ENCODE data around the gene SUSD4.
"Not testable (repeated sequence)": the region's sequence is repeated elsewhere in the genome, so short reads cannot be mapped to it uniquely, and the experiment has no call there.

The SUSD4 gene

GRCh38 chr1:223288826-223289225, 75.2 kb downstream of the SUSD4 start:
- no peak for DNase-seq

- DNase-seq = no peak
These were observed 78.5 kb downstream of the SUSD4 start for GRCh38 chr1:223285452-223285851.

DNA sequence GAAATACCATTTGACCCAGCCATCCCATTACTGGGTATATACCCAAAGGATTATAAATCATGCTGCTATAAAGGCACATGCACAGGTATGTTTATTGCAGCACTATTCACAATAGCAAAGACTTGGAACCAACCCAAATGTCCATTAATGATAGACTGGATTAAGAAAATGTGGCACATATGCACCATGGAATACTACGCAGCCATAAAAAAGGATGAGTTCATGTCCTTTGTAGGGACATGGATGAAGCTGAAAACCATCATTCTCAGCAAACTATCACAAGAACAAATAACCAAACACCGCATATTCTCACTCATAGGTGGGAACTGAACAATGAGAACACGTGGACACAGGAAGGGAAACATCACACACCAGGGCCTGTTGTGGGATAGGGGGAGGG, 80.3 kb downstream of the SUSD4 start:
- not testable (repeated sequence) for DNase-seq

- DNase-seq = not testable (repeated sequence)
These were observed 85.7 kb downstream of the SUSD4 start for GRCh38 chr1:223278311-223278710.

DNA sequence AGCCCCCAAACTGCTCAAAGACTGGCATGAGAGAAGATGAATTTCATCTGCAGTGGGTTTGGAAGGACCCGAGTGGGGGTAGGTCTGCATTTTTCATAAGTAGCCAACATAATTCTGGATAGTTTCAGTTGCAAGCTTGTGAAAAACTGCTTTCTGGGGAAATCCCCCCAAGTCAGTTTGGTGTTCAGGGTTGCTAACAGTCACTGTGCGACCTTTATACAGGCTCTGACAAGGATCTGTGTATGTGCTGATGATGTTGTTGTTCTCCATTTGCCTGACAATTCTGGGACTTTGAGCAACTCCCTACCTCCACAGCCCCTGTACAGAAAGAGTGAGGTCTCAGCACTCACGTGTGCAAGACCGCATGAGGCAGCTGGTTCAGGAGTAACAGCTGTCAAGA, 87.9 kb downstream of the SUSD4 start:
- no peak for DNase-seq

DNA sequence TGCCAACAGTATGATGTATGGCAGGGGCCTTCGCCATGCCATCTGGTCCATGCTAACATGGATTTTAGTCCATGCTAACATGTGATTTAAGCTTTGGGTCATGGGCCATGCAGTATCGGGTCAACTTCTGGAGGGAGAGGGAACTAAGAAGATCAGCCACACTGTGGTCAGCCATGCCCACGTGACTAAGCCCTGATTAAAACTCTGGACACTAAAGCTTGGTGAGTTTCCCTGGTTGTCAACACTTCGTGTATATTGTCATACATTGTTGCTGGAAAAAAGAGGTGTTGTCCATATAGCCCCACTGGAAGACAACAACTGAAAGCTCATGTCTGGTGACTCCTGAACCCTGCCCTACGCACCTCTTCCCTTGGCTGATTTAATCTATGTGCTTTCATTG, 90.5 kb downstream of the SUSD4 start:
- no peak for DNase-seq

- no peak for DNase-seq
These were observed 92.7 kb downstream of the SUSD4 start for GRCh38 chr1:223271085-223271781.

- no peak for DNase-seq
These were observed 93.8 kb downstream of the SUSD4 start for GRCh38 chr1:223270155-223270554.

GRCh38 chr1:223269006-223269405, 95.0 kb downstream of the SUSD4 start:
- DNase-seq = no peak

DNA sequence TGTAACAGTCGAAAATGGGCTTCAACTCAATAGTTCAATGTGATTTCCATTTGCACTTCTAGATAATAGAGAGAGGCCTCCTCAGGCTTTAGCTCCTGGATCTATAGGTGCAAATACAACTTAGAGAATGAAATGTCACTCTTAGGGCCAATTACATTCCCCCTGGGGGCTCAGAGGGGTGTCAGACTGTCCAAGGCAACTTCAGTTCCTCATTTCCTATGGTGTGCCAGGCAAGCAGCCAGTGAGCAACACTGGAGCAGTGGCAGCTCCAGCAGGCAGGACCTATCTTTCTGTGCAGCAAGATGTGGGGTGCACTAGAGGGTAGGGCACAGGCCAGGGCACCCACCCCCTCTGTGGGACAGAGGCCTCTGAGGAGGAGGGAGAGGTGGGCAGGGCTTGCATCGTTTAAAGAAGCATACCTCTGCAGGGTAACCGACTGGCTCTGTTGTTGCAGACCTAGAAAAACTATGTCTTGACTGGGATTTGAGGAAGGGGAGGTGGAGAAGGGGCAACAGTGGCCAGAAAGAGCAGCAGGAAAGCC, 97.3 kb downstream of the SUSD4 start:
- no peak for DNase-seq

GRCh38 chr1:223264983-223265908, 98.7 kb downstream of the SUSD4 start:
- no peak for DNase-seq

GRCh38 chr1:223264529-223264928, 99.4 kb downstream of the SUSD4 start:
- no peak for DNase-seq

DNA sequence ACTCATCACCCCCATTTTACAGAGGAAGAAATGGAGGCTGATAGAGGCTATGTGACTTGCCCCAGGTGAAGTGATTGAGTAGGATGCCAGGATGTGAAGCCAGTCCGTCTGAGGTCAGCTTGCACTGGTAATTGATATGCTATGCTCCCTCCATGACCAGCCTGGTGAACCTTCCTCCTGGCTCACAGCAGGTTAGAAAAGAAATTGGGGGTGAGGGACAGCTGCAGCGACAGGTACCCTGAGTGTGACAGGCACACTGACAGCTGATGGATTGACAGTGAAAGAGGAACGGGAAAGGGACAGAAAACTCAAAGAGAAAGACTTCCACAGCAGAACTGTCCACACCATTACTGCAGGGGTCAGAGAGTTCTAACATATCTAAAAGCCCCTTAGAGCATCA, 102.1 kb downstream of the SUSD4 start:
- no peak for DNase-seq

GRCh38 chr1:223260712-223261111, 103.3 kb downstream of the SUSD4 start:
- no peak for DNase-seq

DNA sequence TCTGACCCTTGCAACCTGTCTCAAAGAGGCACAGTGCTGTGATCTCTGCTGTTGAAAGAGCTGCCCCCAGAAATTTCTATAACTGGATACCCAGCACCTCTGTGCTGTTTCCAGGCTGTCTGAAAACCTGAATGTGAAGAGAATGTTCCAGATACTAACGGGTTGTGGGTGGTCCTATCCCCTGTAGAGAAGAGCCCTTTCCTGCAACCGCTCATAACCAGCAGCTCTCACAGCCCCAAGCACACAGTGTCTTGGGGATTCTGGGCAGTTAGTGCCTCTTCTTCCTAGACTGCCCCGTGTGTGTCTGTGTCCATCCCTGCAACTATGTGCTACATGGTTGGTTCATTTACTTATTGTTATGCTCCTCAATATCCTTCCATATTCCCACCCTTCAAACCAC, 104.5 kb downstream of the SUSD4 start:
- DNase-seq = no peak

- no peak for DNase-seq
These were observed 105.2 kb downstream of the SUSD4 start for GRCh38 chr1:223258751-223259198.

GRCh38 chr1:223257856-223258550, 106.0 kb downstream of the SUSD4 start:
- no peak for DNase-seq

DNA sequence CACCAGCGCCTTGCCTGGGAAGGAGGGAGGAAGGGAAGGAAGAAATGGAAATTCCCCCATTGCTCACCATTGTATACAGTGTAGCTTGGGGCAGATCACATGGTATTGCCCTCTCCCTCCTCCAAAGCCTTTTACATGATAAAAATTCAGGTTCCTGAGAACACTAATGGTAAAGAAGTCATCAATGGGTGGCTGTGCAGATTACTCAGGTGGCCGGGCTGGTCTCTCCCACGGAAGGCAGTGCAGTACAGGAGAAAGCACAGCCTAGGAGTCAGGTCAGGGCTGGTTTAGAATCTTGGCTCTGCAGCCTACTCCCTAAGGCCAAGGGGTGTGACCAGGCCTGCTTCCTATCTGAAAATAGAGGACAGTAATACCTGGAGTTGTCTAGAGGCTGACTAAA, 107.9 kb downstream of the SUSD4 start:
- DNase-seq = no peak

DNA sequence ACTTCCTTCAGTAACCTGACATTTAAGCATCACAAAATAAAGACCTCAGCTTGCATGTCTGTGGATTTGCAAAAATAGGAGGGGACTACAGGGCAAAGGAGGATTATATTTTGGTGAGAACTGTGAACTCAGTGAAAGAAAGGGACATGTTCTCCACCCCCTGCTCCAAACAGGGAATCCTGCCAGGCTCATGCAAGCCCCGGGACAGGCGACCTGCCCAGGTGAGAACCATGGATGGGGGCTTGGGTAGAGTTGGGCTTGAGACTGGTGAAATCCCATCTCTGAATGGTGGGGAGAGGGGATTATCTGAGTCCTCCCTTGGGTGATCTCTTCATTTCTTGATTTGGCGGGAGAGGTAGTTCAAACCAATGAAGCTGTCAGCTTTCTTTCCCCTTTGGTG, 110.1 kb downstream of the SUSD4 start:
- no peak for DNase-seq

DNA sequence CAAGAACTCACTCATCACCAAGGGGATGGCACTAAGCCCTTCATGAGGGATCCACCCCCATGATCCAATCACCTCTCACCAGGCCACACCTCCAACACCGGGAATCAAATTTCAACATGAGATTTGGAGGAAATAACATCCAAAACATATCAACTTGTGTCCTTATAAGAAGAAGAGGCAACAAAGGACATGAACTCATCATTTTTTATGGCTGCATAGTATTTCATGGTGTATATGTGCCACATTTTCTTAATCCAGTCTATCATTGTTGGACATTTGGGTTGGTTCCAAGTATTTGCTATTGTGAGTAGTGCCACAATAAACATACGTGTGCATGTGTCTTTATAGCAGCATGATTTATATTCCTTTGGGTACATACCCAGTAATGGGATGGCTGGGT, 112.6 kb downstream of the SUSD4 start:
- DNase-seq = not testable (repeated sequence)

DNA sequence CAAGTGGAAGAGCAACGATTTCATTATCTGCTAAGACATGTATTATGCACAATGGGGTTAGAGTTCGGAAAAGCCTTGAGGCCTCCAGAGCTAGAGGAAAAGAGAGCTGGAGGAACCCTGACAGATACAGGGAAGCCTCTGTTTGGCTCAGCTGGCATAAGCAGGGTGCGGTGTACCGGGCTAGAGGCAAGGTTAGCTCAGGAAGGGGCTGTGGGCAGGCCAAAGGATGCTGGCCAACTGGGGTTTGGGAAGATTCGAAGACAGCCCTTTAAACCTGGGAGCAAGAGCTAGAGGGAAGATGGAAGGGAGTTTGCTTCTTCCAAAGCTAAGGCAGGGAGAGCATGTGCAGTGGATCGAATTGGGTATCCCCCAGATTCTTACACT, 113.4 kb downstream of the SUSD4 start:
- DNase-seq = no peak

- no peak for DNase-seq
These were observed 113.9 kb downstream of the SUSD4 start for GRCh38 chr1:223249854-223250631.

- no peak for DNase-seq
These were observed 115.2 kb downstream of the SUSD4 start for GRCh38 chr1:223248770-223249140.
